Activated T-cell treated with anti-CD3 and anti-CD28 coated beads, Interleukin-2, amount 50 U/mL, for 72 hours (primary cell): Measurements from ENCODE around the gene OR51E1. TPM values are rescaled to one million over a fixed set of nuclear protein-coding genes. Genes with fewer than 3 reads are reported as not detected.
A peak's percentile ranks its signal among the peaks of the same experiment; 100 is the strongest.

ENCODE experiments used
- ATAC-seq, 2 donors: fragments of 150-1000 bp; cut with Tn5 transposase; replicated peaks in 1 of 2; 2 replicates each; pipeline ENCODE4 v1.10.0; 2021; ENCODE audit warnings: moderate library complexity in 2 of 2, mild to moderate bottlenecking in 1 of 2
- DNase-seq, 2 donors: peaks; one replicate each; pipeline ENCODE4 v3.0.0; 2021 to 2022; ENCODE audit warnings: mixed read lengths in 1 of 2
- H3K27ac Mint-ChIP-seq: one replicate; pipeline ENCODE4 v1.8.0; 2022; ENCODE audit warnings: mild to moderate bottlenecking, moderate library complexity, mixed read lengths
- H3K27me3 Mint-ChIP-seq: one replicate; pipeline ENCODE4 v1.8.0; 2022; ENCODE audit warnings: low read depth, mixed read lengths
- H3K36me3 Mint-ChIP-seq, 2 donors: one replicate each; pipeline ENCODE4 v1.8.0; 2022; ENCODE audit warnings: mixed read lengths in 2 of 2, mild to moderate bottlenecking in 1 of 2; ENCODE audit not compliant: insufficient read depth in 2 of 2
- H3K4me1 Mint-ChIP-seq: one replicate; pipeline ENCODE4 v1.8.0; 2022; ENCODE audit warnings: low read depth, mixed read lengths
- H3K4me3 Mint-ChIP-seq, 2 donors: one replicate each; pipeline ENCODE4 v1.8.0; 2022; ENCODE audit warnings: mild to moderate bottlenecking in 2 of 2, mixed read lengths in 2 of 2, moderate library complexity in 2 of 2
- H3K9me3 Mint-ChIP-seq, 2 donors: one replicate each; pipeline ENCODE4 v1.8.0; 2022; ENCODE audit warnings: mixed read lengths in 2 of 2
- total RNA-seq, 2 donors: library from RNA; stranded (reverse); gene quantifications; one replicate each; pipeline ENCODE4 v1.2.3, GENCODE V29; 2022

The OR51E1 gene
- total RNA-seq, 2 donors from 2014 or later = not detected

GRCh38 chr11:4636962-4637661, 6.7 kb upstream of the OR51E1 start, which contains the start of gene OR51D1:
OR51D1 (plus strand) TSS chr11:4637477; CDS start chr11:4639791, 2,314 bp downstream.
- Mint-ChIP-seq H3K4me1 (no peaks in the 10 kb centered on the region), H3K9me3 (no peaks in the 10 kb centered on the region), H3K27ac (no peak within 1 kb of the TSS), H3K36me3 (no peaks in the 10 kb centered on the region), H3K27me3 (peaks cover 9% of the 10 kb centered on the region), H3K4me3 (no peak within 1 kb of the TSS)
- ATAC-seq (peak; percentile 90 to 91), DNase-seq (peak; percentile 71 to 73)

GRCh38 chr11:4637662-4638047, 6.1 kb upstream of the OR51E1 start:
- Mint-ChIP-seq H3K27ac (no peak overlapping the region), H3K9me3 (no peaks in the 10 kb centered on the region), H3K4me1 (no peaks in the 10 kb centered on the region), H3K4me3 (no peak overlapping the region), H3K36me3 (no peaks in the 10 kb centered on the region), H3K27me3 (peaks cover 9% of the 10 kb centered on the region)
- DNase-seq (no peak), ATAC-seq (no peak)

- H3K4me3 Mint-ChIP-seq = no peak overlapping the region
- DNase-seq = no peak
- no peak overlapping the region for H3K27ac Mint-ChIP-seq
- H3K36me3 Mint-ChIP-seq = no peaks in the 10 kb centered on the region
- peaks cover 17% of the 10 kb centered on the region for H3K27me3 Mint-ChIP-seq
- no peaks in the 10 kb centered on the region for H3K4me1 Mint-ChIP-seq
- H3K9me3 Mint-ChIP-seq = no peaks in the 10 kb centered on the region
- no peak for ATAC-seq
Observed at GRCh38 chr11:4639931-4640330, 3.9 kb upstream of the OR51E1 start.

- H3K36me3 Mint-ChIP-seq = no peaks in the 10 kb centered on the region
- H3K9me3 Mint-ChIP-seq = no peaks in the 10 kb centered on the region
- no peaks in the 10 kb centered on the region for H3K4me1 Mint-ChIP-seq
- H3K27me3 Mint-ChIP-seq = peaks cover 17% of the 10 kb centered on the region
- DNase-seq (no peak), ATAC-seq (no peak)
- no peak overlapping the region for H3K4me3 Mint-ChIP-seq
- no peak overlapping the region for H3K27ac Mint-ChIP-seq
Observed at GRCh38 chr11:4641501-4641900, 2.3 kb upstream of the OR51E1 start.

GRCh38 chr11:4642043-4642442, 1.7 kb upstream of the OR51E1 start:
- ATAC-seq = no peak
- Mint-ChIP-seq H3K27ac (no peak overlapping the region), H3K4me3 (no peak overlapping the region), H3K9me3 (no peaks in the 10 kb centered on the region), H3K27me3 (peaks cover 17% of the 10 kb centered on the region), H3K36me3 (no peaks in the 10 kb centered on the region), H3K4me1 (no peaks in the 10 kb centered on the region)
- DNase-seq = no peak

GRCh38 chr11:4643076-4643475, 706 bp upstream of the OR51E1 start:
- no peak overlapping the region for H3K4me3 Mint-ChIP-seq
- H3K27ac Mint-ChIP-seq = no peak overlapping the region
- H3K27me3 Mint-ChIP-seq = peaks cover 19% of the 10 kb centered on the region
- no peak for ATAC-seq
- no peak for DNase-seq
- no peaks in the 10 kb centered on the region for H3K4me1 Mint-ChIP-seq
- H3K36me3 Mint-ChIP-seq = no peaks in the 10 kb centered on the region
- H3K9me3 Mint-ChIP-seq = no peaks in the 10 kb centered on the region

GRCh38 chr11:4644233-4644632, 451 bp downstream of the OR51E1 start:
- ATAC-seq (no peak), DNase-seq (no peak)
- no peak overlapping the region for H3K4me3 Mint-ChIP-seq
- no peaks in the 10 kb centered on the region for H3K4me1 Mint-ChIP-seq
- no peaks in the 10 kb centered on the region for H3K9me3 Mint-ChIP-seq
- H3K36me3 Mint-ChIP-seq = no peaks in the 10 kb centered on the region
- peaks cover 30% of the 10 kb centered on the region for H3K27me3 Mint-ChIP-seq
- no peak overlapping the region for H3K27ac Mint-ChIP-seq

- H3K4me3 Mint-ChIP-seq = no peak overlapping the region
- H3K4me1 Mint-ChIP-seq = no peaks in the 10 kb centered on the region
- no peaks in the 10 kb centered on the region for H3K36me3 Mint-ChIP-seq
- no peaks in the 10 kb centered on the region for H3K9me3 Mint-ChIP-seq
- H3K27me3 Mint-ChIP-seq = peaks cover 34% of the 10 kb centered on the region
- no peak overlapping the region for H3K27ac Mint-ChIP-seq
- ATAC-seq (no peak), DNase-seq (no peak)
Observed at GRCh38 chr11:4645974-4646373, 2.2 kb downstream of the OR51E1 start.

- H3K4me3 Mint-ChIP-seq = no peak overlapping the region
- ATAC-seq (no peak), DNase-seq (no peak)
- H3K36me3 Mint-ChIP-seq = no peaks in the 10 kb centered on the region
- no peaks in the 10 kb centered on the region for H3K4me1 Mint-ChIP-seq
- H3K27me3 Mint-ChIP-seq = peaks cover 25% of the 10 kb centered on the region
- H3K9me3 Mint-ChIP-seq = no peaks in the 10 kb centered on the region
- H3K27ac Mint-ChIP-seq = no peak overlapping the region
Observed at GRCh38 chr11:4647766-4648165, 4.0 kb downstream of the OR51E1 start.

GRCh38 chr11:4654635-4655369, 11.0 kb downstream of the OR51E1 start:
- no peak overlapping the region for H3K27ac Mint-ChIP-seq
- no peaks in the 10 kb centered on the region for H3K9me3 Mint-ChIP-seq
- ATAC-seq = no peak

GRCh38 chr11:4658629-4659445, 15.1 kb downstream of the OR51E1 start:
- ATAC-seq = no peak
- no peak overlapping the region for H3K4me3 Mint-ChIP-seq
- no peaks in the 10 kb centered on the region for H3K9me3 Mint-ChIP-seq
- H3K4me1 Mint-ChIP-seq = no peaks in the 10 kb centered on the region
- H3K36me3 Mint-ChIP-seq = no peaks in the 10 kb centered on the region
- no peak for DNase-seq
- peaks cover 13% of the 10 kb centered on the region for H3K27me3 Mint-ChIP-seq
- no peak overlapping the region for H3K27ac Mint-ChIP-seq

More at GRCh38 chr11:4654635-4655369, 11.0 kb downstream of the OR51E1 start:
- Mint-ChIP-seq H3K36me3 (no peaks in the 10 kb centered on the region), H3K27me3 (no peaks in the 10 kb centered on the region), H3K4me1 (no peaks in the 10 kb centered on the region), H3K4me3 (no peak overlapping the region)
- DNase-seq = no peak

GRCh38 chr11:4662876-4663275, 19.1 kb downstream of the OR51E1 start:
- H3K4me1 Mint-ChIP-seq = no peaks in the 10 kb centered on the region
- no peak overlapping the region for H3K4me3 Mint-ChIP-seq
- no peaks in the 10 kb centered on the region for H3K9me3 Mint-ChIP-seq
- no peak for ATAC-seq
- no peak for DNase-seq
- H3K36me3 Mint-ChIP-seq = no peaks in the 10 kb centered on the region
- peaks cover 13% of the 10 kb centered on the region for H3K27me3 Mint-ChIP-seq
- H3K27ac Mint-ChIP-seq = no peak overlapping the region

- DNase-seq (no peak), ATAC-seq (no peak)
- Mint-ChIP-seq H3K27me3 (peaks cover 13% of the 10 kb centered on the region), H3K9me3 (no peaks in the 10 kb centered on the region), H3K27ac (no peak overlapping the region), H3K36me3 (no peaks in the 10 kb centered on the region), H3K4me1 (no peaks in the 10 kb centered on the region), H3K4me3 (no peak overlapping the region)
Observed at GRCh38 chr11:4664183-4664582, 20.4 kb downstream of the OR51E1 start.
